Muscle of arm (tissue), 14 donors: ENCODE measurements around the gene E2F8. TPM values are rescaled to one million over a fixed set of nuclear protein-coding genes. Genes with fewer than 3 reads are reported as not detected.
"Not testable (repeated sequence)": the region's sequence is repeated elsewhere in the genome, so short reads cannot be mapped to it uniquely, and the experiment has no call there.

Experiments
- DNase-seq: peaks from one replicate; pipeline ENCODE4 v3.0.0-alpha.2; 2013
- long read RNA-seq, 11 donors: transcript quantifications; one replicate each; lab custom pipeline, GENCODE V29; 2026
- polyA plus RNA-seq, 12 donors: library from polyadenylated mRNA; unstranded; fragments of 120-200 nt; gene quantifications; one replicate each; pipeline ENCODE4 v1.2.1, GENCODE V29; 2013; ENCODE audit not compliant: insufficient read length in 12 of 12

The E2F8 gene
- 10 to 100 TPM in 11 of 12 donors, not detected in 1; 15.0 to 32.8 (median 25.3) TPM for polyA plus RNA-seq
- long read RNA-seq, donor 1: 0 reads
- long read RNA-seq, donor 2, partial matches to known transcripts: 0 of 5 reads
- long read RNA-seq, donor 2, other reads (novel, unspliced or antisense): 0 of 5 reads
- long read RNA-seq, donor 3: 0 reads
- long read RNA-seq, donor 4: 0 reads
- long read RNA-seq, donor 5: 0 reads
- long read RNA-seq, donor 6, partial matches to known transcripts: 0 of 3 reads
- long read RNA-seq, donor 6, other reads (novel, unspliced or antisense): 0 of 3 reads
- long read RNA-seq, donor 7, partial matches to known transcripts: 0 of 1 reads
- long read RNA-seq, donor 7, other reads (novel, unspliced or antisense): 0 of 1 reads
- long read RNA-seq, donor 8, partial matches to known transcripts: 0 of 3 reads
- long read RNA-seq, donor 8, other reads (novel, unspliced or antisense): 0 of 3 reads
- long read RNA-seq, donor 9, partial matches to known transcripts: 0 of 1 reads
- long read RNA-seq, donor 9, other reads (novel, unspliced or antisense): 0 of 1 reads
- long read RNA-seq, donor 10, partial matches to known transcripts: 7 of 9 reads
- long read RNA-seq, donor 10, other reads (novel, unspliced or antisense): 0 of 9 reads
- long read RNA-seq, donor 11, partial matches to known transcripts: 0 of 5 reads
- long read RNA-seq, donor 11, other reads (novel, unspliced or antisense): 0 of 5 reads

DNA sequence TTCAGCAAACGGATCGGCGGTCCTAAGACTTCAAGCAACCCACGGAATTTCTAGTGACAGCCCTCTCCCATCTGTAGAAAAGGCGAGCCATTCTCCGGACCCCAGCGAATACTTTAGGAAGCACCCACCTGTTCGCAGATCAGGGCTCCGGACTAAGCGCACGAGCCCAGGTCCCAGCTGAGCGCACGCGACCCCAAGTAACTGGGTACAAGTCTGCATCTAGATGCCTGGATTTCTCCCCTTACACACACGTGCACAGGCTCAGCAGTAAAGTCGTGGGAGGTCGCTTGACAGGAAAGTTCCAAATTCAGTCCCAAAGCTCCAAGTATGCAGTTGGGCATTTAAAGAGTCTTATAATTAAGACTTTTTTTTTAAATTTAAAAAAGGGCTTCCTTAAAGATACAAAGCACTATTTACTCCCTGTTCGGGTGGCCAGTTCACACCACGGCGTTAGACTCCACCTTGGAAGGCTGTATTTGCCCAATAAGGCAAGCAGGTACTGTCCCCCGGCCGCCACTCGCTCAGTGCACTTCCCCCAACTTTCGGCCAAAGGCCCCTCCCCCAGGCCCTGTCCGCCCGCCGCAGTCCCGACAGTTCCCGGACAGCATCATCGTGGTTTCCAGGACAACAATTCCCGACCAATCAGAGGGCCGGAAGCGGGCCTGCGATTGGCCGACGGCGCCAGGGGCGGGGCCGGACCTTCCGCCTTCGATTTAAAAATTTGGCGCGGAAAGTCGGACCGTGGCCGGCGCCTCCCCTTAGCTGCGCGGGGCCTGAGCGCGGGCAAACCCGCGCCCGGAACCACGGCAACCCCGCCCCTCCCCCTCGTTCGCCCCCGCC, at the start of gene E2F8:
E2F8 (minus strand) TSS at position 526 of the 840 bp plus-strand sequence. CDS start 824 bp downstream, outside the sequence.
- peak; percentile 95 for DNase-seq

DNA sequence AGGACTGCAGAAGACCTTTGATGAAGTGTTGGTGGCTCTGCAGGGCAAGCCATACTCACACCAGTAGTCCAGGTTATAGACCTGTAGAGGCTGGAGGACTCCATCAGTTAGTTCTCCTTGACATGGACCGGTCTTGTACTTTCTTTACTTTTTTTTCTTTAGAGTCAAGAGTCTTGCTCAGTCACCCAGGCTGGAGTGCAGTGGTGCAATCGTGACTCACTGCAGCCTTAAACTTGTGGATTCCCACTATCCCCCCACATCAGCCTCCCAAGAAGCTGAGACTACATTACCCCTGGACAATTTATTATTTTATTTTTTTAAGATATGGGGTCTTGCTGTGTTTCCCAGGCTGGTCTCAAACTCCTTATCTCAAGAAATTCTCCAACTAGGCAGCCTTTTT, 49.6 kb upstream of the E2F8 start:
- no peak for DNase-seq

DNA sequence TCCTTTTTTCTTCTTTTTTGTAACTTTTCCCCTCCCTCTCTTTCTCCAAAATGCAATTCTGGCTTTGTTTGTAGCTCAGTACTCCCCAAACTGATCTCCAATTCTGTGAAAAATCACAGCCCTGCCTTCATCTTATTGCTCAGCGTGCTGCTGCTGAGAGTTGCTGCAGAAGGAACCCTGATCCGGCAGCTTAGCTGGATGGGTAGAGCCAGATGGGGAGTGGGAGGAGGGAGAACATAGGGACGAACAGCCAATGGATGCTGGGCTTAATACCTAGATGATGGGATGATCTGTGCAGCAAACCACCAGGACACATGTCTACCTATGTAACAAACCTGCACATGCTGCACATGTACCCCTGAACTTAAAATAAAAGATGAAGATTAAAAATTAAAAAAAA, 47.5 kb upstream of the E2F8 start:
- no peak for DNase-seq

GRCh38 chr11:19286411-19286810, 45.7 kb upstream of the E2F8 start:
- no peak for DNase-seq

DNA sequence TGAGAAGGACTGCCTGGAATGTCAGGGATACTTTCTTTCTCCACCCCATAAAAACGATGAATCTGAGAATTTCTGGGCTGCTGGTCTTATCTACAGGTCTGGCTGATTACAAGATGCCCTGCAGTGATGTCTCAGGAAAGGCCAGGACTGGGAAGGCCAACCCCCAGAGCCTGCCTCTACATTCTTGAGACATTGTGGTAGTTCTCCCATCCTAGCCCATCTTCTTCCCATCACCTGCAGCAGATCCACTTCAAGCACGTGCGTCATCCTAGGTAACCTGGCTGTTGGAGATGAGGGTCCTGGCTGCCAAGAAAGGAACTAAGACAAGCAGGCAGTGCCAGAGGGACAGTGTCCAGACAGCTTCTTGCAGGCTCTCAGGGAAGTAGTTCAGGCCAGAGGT, 44.1 kb upstream of the E2F8 start:
- DNase-seq: no peak

DNA sequence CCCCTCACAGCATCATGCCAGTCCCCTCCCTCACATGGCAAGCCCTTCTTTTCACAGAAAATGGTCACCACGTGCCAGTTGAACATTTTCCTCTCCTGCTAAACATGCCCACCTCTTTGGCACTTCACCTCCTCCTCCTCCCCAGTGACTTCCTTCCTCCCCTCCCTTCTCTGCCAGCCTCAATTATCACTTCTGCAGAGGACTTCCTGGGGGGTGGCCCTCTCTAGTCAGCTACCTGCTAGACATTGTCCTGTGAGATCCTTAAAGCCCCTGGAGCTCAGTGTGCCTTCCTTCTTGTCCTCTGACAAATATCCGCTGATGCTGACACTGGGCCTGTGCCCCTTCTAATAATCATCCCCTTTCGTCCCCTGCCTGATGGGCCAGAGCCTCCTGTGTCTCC, 43.2 kb upstream of the E2F8 start:
- no peak for DNase-seq

GRCh38 chr11:19281555-19281954, 40.8 kb upstream of the E2F8 start:
- no peak for DNase-seq

DNA sequence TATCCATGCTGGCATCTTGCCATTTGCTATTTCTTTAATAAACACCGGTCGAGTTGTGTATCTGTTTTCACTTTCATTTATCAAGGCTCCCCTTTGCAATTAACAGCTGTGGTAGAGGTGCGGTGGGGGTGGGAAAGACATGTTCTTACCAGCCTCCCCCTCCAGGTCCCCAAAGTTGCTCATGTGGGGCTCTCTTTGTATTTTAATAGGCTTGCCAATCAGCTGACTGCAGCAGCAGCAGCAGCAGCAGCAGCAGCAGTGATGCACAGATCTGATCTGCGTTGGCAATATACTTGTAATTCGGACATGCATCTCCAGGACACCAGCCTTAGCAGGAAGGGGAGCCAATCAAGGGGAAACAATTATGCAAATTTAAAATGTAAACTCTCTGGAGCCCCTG, 40.3 kb upstream of the E2F8 start:
- DNase-seq: no peak

DNA sequence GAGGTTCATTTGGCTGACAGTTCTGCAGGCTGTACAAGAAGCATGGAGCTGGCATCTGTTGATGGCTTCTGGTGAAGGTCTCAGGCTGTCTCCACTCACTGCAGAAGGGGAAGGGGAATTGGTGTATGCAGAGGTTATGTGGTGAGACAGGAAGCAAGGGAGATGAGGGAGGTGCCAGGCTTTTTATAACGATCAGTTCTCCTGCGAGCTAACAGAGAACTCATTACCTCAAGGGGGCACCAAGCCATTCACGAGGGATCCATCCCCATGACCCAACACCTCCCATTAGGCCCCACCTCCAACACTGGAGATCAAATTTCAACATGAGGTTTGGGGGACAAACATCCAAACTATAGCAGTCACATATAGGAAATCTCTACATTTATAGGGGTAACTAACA, 38.7 kb upstream of the E2F8 start:
- DNase-seq: no peak

- no peak for DNase-seq
These were observed 36.4 kb upstream of the E2F8 start for GRCh38 chr11:19276859-19277808.

- DNase-seq: no peak
These were observed 34.8 kb upstream of the E2F8 start for GRCh38 chr11:19275496-19275895.

DNA sequence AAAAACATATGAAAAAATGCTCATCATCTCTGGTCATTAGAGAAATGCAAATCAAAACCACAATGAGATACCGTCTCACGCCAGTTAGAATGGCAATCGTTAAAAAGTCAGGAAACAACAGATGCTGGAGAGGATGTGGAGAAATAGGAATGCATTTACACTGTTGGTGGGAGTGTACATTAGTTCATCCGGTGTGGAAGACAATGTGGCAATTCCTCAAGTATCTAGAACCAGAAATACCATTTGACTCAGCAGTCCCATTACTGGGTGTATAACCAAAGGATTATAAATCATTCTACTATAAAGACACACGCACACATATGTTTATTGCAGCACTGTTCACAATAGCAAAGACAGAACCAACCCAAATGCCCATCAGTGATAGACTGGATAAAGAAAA, 32.5 kb upstream of the E2F8 start:
- DNase-seq: not testable (repeated sequence)

DNA sequence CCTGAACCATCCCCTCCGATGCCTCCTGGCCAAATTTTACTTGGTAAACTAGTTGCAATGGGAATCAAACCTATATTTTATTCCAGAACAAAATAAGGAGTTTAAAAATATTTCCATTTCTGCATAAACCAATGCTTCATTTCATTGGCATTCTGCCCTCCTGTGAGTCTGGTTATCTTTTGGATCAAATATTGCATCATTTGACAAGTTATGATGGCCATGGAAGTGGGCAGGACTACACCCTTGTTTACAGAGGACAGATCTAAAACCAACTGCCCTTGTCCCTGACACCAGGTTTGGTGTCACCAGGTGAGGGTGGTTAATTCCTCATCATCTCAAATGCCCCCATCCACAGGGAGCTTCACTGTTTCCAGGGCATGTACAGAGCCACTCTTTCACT, 28.2 kb upstream of the E2F8 start:
- no peak for DNase-seq

GRCh38 chr11:19267567-19267966, 26.8 kb upstream of the E2F8 start:
- DNase-seq: no peak

DNA sequence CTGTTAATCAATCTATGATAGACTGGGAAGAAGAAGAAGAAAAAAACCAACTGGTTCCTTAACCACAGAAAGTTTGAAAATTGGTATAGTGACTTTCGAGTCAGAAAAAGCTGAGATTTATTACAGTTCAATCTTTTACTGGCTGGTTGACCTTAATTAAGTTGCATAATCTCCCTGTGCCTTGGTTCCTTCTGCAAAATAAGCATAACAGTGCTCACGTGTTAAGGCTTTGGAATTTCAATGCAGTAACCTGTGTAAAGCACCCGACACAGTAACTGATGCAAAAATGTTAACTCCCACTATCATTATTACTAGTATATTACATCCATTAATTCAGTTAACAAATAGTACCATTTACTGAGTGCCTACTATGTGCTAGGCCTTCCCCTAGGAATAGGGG, 22.6 kb upstream of the E2F8 start:
- no peak for DNase-seq

GRCh38 chr11:19259487-19260345, 19.0 kb upstream of the E2F8 start:
- peak; percentile 48 for DNase-seq

DNA sequence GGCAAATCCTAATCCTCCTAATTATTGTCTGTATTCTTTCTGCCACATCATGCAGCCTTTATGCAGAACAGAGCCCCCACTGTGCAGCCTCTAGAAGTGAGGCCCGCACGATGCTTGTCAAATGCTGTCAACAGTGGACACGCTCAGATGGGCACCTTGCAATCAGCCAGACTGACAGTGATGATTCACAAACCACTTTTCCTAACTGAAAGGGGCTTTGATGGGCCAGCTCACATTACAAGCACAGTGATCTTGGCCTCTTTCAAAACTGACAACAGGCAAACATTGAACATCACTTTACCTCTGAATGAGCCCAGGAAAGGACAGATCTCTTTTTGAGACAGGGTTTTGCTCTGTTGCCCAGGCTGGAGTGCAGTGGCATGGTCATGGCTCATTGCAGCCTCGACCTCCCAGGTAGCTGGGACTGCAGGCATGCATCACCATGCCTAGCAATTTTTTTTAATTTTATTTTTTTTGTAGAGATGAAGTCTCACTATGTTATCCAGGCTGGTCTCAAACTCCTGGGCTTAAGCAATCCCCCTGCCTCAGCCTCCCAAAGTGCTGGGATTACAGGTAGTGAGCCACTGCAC, 18.0 kb upstream of the E2F8 start:
- DNase-seq: no peak

DNA sequence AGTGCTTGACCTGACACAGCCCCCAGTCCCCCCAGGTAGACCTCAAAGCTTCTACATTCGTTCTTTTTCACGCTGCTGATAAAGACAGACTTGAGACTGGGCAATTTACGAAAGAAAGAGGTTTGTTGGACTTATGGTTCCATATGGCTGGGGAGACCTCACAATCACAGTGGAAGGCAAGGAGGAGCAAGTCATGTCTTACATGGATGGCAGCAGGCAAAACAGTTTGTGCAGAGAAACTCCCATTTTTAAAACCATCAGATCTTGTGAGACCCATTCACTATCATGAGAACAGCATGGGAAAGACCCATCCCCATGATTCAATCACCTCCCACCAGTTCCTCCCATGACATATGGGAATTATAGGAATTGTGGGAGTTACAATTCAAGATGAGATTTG, 13.7 kb upstream of the E2F8 start:
- not testable (repeated sequence) for DNase-seq

- DNase-seq: no peak
These were observed 13.1 kb upstream of the E2F8 start for GRCh38 chr11:19253817-19254216.
